Medulla oblongata (tissue), 1 donor: ENCODE data around the gene TBX2.

Experiments used
- DNase-seq: peaks from one replicate; pipeline ENCODE4 v3.0.0-alpha.2; 2015; ENCODE audit errors: extremely low spot score

The TBX2 gene

DNA sequence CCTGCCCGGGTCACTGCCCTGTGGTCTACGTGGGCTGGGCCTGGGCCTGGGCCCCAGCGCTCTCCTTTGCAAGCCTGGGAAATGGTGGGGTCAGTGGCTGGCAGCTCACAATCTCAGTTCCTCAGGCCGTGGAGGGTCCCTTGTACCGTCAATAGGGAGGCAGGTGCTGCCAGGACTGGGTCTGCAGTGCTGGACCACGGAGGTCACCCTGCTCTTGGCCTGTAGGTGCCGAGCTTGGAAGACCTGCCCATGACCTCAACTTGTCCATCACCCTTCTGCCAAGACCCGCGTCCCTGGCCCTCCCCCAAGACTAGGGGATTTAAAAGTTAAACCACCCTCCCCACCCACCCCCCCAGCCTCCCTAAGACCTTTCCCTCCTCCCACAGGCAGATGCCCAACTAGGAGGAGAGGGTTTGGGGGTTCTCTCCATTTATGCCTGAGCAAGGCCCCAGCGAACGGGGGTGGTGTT is 2.5 kb downstream of the TBX2 start:
- DNase-seq: no peak

DNA sequence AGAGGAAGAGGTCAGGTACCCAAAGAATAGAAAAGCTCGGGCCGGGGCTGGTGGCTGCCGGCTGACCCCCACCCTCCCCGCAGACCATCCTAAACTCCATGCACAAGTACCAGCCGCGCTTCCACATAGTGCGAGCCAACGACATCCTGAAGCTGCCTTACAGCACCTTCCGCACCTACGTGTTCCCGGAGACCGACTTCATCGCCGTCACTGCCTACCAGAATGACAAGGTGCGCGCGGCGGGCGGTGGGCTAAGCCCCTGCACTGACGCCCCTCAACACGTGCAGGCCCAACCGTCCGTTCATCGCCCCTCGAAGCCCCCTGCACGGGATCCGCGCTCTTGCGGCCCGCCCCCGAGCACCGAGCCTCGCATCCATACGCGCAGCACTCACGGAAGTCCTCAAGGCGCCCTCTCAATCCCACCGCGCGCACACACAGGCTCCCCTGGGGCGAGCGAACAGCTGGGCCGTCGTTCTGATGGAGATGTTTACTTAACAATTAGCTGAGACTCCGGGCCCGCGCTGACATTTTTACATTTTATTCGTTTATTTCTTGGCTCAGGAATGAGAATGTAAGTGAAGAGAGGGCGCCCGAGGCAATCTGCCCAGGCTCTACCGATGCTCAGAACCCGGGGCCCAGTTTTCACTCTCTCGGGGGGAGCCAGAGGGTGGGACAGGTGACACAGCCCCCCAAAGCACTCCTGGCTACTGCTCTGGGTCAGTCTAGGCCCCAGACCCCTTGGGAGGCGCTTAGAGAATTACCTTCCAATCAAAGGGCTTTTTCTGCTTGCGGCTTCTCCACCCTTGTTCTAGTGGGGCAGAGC is 3.5 kb downstream of the TBX2 start:
- DNase-seq: no peak

DNA sequence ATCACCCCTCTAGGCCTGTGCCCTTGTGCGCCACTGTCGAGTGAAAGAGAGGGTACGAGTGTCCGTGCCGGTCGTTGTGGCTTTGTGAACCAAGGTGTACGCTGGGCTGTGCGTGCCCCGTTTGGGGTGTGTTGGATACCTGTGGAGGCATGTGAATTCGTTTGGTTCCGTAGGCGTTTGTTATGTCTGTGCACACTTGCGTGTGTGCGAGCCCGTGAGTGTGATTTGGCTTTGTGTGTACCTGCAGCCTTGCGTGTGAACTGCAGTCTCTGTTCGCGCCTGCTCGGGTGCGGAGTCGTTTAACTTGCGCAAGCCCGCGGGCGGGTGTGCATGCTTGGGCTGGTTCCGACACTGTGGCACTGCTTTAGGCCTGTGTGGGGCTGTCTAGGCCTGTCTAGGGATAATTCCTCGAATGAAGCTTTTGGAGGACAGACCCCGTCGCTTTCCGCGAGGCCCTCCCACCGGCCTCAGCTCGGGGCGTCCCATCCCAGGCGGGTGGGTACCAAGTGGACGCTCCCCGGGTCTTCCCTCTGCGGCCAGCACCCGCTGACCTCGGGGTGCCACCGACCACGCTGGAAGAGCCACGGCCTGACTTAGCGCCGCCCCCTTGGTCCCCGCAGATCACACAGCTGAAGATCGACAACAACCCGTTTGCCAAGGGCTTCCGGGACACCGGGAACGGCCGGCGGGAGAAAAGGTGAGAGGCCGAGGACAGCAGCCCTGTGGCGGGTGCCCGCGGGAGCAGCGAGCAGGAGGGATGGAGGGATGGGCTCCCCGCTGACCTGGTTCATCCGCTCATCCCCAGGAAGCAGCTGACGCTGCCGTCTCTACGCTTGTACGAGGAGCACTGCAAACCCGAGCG is 4.4 kb downstream of the TBX2 start:
- DNase-seq: no peak

DNA sequence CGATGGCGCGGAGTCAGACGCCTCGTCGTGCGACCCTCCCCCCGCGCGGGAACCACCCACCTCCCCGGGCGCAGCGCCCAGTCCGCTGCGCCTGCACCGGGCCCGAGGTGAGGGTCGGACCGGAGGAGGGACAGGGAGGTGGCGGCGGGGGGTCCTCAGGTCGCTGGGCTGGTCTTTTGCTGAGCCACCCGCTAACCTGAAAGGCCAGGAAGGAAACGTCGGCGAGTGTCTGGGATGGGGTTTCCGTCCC is 4.9 kb downstream of the TBX2 start:
- no peak for DNase-seq

DNA sequence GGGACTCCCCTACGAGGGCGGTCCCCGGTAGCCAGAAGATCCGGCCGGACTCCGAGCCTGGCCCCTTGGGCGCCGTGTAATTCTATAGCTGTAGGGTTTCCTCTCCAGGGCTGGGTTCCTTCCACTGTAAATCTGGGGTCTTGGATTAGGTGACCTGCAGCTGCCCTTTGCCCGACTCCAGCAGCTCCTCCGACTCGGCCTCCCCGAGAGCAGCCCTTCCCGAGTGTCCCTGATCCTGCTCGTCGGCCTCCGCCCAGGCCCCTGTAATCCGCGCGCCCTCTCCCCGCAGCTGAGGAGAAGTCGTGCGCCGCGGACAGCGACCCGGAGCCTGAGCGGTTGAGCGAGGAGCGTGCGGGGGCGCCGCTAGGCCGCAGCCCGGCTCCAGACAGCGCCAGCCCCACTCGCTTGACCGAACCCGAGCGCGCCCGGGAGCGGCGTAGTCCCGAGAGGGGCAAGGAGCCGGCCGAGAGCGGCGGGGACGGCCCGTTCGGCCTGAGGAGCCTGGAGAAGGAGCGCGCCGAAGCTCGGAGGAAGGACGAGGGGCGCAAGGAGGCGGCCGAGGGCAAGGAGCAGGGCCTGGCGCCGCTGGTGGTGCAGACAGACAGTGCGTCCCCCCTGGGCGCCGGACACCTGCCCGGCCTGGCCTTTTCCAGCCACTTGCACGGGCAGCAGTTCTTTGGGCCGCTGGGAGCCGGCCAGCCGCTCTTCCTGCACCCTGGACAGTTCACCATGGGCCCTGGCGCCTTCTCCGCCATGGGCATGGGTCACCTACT is 5.5 kb downstream of the TBX2 start:
- DNase-seq: no peak

DNA sequence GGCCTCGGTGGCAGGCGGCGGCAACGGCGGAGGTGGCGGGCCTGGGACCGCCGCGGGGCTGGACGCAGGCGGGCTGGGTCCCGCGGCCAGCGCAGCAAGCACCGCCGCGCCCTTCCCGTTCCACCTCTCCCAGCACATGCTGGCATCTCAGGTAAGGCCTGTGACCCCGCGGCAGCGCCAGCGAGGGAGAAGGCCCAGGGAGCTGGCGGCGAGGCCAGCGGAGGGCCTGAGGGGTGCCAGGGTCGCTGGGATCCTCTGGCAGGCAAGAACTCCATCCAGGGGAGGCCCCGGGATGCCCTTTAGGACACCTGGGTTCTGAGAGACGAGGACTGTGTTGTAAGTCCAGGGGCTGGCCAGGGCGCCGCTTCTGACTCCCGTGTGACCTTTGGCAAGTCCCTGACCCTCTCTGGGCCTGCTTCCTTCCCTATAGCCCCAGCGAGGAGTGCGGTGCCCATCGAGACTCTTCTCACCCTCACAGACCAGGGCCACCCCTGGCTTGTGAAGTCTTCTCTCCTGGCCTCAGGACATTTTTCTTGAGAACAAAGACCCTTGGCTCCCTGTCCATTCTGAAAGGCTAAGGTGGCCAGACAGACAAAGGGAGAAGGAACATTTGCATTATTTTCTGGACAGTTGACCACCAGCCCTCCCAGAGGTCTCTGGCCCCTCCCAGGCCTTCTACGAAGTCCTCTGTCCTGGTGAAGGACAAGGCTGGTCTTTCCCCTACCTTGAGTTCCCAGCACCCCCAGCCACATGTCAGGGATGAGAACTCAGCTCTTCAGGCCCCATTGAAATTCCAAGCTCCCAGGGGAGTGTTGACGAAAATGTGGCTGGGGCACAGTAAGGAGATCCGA is 6.3 kb downstream of the TBX2 start:
- DNase-seq: no peak

DNA sequence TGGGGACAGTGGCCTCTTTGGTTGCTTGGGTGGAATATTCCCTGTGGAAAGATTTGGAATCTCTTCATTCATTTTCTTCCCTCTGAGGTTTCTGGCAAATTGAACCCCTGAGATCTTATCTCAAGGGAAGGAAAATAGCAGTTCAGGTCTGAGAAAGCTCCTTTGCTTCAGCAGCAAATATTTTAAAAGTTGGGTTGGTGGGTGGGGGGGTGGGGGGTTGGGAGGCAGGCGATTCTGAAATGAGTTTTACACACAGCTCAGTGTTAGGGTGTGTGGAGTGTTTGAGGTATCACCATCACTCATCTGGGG is 6.8 kb downstream of the TBX2 start:
- no peak for DNase-seq

DNA sequence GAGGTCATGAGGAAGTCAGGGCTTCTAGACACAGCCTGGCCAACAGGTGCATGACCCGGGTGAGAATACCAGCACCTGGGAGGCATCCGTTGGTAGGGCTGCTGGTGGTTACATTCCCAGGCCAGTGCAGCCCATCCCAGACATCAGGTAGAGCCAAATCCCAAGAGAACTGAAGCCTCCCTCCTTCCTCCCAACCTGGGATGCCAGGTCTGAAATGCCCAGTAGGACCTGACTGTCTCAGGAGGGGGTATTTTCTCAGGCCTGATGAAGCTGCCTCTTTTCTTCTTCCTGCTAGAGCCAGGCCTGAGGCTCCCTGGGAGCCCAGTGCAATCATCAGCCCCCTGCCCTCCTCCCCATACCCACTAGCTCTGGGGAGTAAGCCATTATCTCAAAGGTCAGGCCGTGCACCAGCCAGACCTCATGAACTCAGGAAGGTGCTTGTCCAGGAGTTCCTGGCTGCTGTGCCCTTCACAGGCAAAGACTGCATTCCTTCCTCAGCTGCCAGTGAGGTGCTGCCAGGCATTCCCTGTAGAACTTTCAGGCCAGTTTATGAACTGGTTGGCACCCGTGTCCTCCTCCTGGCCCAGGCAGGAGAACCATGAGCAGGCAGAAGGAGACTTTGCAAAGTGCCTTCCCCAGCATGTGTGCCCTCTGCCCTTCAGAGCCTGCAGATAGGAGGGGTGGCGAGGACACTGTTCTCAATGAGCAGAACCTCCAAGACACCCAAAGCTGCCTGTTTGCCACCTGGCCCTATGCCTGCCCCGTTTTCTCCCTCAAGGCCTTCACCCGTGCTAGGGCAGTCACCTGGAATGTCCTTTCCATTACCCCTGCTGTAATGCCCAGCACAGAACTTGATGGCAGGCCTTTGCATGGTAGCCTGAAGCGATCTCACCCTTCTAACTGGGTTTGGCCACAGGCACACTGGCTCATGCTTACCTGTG is 7.6 kb downstream of the TBX2 start:
- no peak for DNase-seq

DNA sequence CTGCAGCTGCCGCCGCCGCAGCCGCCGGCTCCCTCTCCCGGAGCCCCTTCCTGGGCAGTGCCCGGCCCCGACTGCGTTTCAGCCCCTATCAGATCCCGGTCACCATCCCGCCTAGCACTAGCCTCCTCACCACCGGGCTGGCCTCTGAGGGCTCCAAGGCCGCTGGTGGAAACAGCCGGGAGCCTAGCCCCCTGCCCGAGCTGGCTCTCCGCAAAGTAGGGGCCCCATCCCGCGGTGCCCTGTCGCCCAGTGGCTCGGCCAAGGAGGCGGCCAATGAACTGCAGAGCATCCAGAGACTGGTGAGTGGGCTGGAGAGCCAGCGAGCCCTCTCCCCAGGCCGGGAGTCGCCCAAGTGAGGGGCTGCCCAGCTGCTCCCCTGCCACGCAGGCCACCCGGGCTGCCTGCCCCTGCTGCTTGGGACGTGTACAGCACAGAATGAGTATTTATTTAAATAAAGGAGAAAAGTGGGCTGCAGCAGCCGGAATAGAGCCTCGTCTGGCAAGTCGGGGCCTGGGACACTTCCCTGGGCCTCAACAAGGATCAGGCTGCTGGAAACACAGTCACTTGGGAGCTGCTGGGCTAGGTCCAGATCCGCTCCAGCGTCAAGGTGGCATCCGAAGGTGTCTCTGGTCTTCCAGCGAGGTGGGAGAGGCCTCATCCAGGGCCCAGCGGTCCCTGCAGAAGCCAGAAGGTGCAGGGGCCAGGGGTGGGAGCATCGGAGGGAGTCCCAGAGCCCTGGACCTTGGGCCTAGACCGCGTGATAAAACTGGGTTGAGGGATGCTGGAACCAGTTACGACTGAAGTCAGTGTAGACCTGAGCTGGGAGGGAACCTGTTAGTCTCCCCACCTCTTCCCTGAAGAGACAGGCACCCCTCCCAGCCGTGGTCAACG is 8.8 kb downstream of the TBX2 start:
- no peak for DNase-seq

DNA sequence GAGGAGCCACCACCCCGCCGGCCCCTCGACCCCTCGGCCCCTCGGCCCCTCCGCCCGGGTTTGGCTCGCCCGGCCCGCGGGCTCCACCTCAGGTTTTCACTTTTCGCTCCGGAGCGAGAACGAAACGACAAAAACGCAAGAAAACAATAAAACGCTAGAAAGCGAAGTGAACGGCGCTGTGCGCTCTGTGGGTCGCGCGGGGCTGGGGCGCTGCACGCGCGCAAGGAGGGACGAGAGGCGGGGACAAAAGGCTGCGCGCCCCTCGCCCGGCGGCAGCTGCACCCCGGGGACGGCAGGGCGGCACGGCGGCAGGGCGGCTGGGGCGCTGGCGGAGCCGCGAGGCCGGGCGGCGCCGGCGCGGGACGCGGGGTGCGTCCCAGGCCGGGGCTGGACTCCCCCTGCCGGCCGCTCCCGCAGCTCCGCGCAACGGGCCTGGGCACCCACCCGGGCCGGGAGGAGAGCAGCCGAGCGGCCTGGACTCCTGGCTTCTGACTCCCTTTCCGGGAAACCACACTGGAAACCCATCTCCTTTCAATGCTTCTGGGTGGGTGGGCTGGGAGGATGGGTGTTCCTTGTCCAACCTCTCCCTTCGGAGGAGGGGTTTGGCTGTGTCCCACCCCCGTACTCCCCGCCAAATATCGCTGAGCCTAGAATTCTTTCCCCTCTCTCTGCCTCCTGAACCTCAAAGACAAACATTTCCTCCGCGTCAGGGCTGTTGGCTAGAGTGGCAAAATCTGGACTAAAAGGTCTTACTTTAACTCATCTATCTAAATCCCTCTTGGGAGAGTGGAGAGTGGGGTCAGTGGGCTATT is 9.9 kb downstream of the TBX2 start:
- peak; percentile 52 for DNase-seq

DNA sequence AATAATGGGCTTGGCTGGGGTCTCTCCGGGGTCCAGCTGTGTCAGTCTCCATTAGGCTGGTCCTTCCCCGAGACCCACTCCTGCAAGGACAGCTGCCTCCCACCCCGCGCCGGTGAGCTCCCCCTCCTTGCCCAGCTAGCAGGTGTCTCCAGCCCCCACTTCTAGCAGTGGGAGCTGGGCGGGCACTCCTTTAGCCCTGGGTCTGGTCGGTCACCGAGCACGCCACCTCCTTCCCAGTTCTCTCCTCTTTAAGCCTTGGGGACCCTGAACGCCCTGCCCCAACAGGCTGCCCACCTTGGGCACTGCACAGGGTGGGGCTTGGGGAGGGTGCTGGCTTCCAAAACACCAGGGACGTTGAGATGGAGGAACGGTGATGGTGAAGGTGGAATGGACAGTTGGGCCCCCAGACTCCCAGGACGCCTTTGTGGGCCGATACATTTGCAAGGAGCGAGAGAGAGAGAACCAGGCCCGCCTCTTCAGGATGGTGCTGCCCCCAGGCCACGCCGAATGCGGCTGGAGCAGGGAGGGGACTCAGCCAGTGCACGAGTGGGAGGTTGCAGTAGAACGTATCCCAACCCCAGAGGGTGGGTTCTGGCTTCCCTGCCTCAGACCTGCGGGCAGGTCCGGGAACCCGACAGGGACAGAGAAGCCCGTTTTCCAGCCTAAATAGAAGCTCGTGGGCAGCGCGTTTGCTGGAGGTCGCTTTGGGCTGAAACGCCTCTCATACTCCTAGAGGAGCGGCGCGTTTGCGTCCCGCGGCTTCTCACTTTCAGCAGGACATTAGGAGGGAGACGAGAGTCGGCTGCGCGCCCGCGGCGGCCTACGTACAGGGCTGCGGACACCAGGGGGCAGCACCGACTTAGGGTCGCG is 10.7 kb downstream of the TBX2 start:
- peak; percentile 75 for DNase-seq

DNA sequence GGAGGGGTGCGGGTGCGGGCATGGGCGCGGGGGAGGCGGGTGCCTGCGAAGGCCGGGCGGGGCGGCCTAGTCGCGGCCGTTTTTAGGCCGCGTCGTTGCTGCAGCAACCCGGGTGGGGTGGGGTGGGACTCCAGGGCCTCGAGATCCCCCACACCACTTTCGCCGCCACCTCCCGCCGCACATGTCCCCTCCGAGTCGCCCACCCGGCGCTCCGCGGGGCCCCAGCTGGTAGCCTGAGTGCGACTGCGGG is 11.3 kb downstream of the TBX2 start:
- DNase-seq: no peak

DNA sequence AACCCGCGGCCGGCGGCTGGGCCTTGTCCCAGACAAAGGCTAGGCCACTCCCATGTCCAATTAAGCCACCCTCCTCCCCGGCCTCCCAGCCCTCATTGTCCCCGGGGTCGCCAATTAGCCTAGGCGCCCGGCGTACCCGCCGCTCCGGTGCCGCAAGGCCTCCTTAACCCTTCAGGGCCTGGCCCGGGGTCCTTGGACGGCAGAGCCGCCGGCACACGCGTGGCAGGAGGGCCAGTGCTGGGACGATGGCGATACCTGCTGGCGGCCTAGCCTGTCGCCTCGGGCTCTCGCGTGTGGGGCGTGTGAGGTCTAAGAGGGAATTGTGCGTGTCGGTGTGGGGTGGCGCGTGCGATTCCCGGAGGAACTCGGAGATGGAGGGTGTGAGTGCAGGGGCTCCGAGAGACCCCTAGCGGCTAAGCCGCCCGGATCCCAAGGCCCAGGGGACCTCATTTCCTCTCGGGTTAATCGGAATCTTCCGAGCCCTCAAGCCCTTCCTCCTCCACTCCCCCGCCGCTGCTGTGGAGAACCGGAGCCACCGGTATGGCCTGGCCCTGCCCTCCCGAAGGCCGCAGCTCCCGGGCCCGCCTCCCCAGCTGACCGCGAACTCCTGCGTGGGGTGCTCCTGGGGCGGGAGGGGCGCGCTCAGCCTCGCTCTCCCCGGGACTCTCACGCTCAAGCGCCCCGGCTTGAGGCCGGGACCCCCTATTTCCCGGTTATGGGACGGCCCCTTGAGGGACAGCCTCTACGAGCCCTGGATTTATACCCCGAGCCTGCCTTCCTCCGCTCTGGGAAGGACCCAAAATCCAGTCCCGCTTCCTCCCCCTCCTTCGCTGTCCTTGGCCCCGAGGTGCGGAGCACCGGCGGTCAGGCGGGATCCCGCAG is 11.9 kb downstream of the TBX2 start:
- peak; percentile 31 for DNase-seq

DNA sequence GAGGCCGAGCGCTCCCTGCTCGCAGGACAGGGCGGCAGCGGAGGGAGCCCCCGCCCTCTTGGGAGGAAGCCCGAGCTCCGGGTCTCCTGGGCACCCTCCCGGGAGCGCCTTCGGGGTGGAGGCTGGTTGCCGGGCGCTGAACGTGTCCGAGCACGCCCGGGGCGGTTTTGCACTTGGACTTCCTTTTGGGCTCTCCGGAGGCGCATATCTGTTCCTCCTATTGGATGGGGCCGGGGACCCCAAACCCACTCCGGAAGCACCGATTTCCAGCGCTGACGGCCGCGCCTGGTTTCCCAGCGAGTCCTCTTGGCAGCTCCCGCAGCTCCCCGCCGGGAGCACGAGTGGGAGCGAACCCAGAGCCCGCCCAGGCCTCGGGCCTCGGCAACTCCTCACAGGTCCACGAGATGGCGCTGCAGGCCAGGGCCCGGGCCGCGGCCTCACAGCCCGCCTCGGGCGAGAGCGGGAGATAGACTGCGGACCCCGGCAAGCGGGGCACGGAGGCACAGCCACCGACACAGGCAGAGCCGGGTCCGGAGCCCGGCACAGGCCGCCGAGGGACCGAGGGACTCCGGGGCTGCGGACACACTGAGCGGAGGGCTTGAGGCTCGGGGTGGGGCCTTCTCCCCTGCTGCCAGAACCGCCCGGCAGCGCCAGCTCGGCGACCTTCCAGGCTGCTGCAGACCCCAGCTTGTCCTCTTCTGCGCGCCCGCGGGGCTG is 12.7 kb downstream of the TBX2 start:
- peak; percentile 89 for DNase-seq

DNA sequence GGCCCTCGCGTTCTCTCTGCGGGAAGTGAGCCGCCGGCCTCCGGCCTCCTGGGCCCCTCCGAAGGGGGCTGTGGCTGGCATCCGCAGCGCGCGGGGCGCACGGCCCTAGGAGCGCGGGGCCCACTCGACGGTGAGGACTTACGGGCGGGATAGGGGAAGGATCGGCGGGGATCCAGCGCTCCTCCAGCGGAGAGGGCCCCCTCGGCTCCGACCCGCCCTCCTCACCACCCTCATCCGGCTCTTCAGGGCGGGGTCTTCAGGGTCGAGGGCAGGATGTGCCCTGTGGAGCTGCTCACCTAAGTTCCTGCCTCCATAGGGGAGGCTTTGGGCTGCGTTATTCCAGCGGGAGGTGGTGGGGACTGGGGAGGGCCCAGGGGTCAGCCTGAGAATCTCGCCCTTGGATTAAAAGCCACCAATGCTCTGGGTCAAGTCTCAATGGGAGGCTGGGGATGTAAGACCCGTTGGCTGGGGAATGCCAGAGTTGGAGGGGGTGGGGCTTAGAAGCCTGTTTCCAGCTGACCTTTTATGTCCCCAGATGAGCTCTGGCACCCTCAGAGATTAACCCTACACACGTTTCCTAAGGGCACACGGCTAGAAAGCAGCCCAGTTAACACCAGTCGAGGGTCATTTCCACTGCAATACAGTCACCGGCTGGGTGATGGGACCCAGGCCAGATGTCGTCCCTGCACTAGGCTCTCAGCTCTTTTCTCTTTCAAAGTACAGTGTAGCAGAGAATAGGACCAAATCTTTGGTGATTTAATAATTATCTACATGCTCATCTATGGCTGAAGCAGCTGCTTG is 13.4 kb downstream of the TBX2 start:
- no peak for DNase-seq
